GM18505 (cell line): Measurements from ENCODE around the gene LPAR3.
A peak's percentile ranks its signal among the peaks of the same experiment; 100 is the strongest.

Experiments
- ATAC-seq: cut with Tn5 transposase; IDR thresholded peaks from one replicate; pipeline ENCODE4 v1.9.1; 2021; ENCODE audit not compliant: unreplicated experiment
- POLR2A ChIP-seq: IDR thresholded peaks from 4 replicates; pipeline ENCODE4 v1.6.1; 2011; ENCODE audit warnings: borderline replicate concordance; ENCODE audit not compliant: insufficient read depth, insufficient read length; ENCODE audit errors: extremely low read depth

LPAR3 gene

GRCh38 chr1:84781946-84782771 is 110.8 kb downstream of the LPAR3 start:
- TF ChIP-seq POLR2A, result no peak
- peak; percentile 80 for ATAC-seq

GRCh38 chr1:84780000-84780716 is 112.8 kb downstream of the LPAR3 start:
- ATAC-seq, result no peak
- TF ChIP-seq POLR2A, result no peak

GRCh38 chr1:84776639-84777038 is 116.4 kb downstream of the LPAR3 start:
- ATAC-seq, result no peak
- no peak for TF ChIP-seq POLR2A

GRCh38 chr1:84775535-84775920 is 117.5 kb downstream of the LPAR3 start:
- no peak for ATAC-seq
- no peak for TF ChIP-seq POLR2A

- no peak for ATAC-seq
- TF ChIP-seq POLR2A, result no peak
These were observed 118.1 kb downstream of the LPAR3 start for GRCh38 chr1:84774669-84775534.

- ATAC-seq, result no peak
- no peak for TF ChIP-seq POLR2A
These were observed 119.0 kb downstream of the LPAR3 start for GRCh38 chr1:84773933-84774497.

GRCh38 chr1:84773195-84773594 is 119.8 kb downstream of the LPAR3 start:
- no peak for ATAC-seq
- TF ChIP-seq POLR2A, result no peak

GRCh38 chr1:84772428-84772943 is 120.5 kb downstream of the LPAR3 start:
- no peak for ATAC-seq
- no peak for TF ChIP-seq POLR2A

GRCh38 chr1:84771895-84772294 is 121.1 kb downstream of the LPAR3 start:
- TF ChIP-seq POLR2A, result no peak
- no peak for ATAC-seq

- no peak for ATAC-seq
- TF ChIP-seq POLR2A, result no peak
These were observed 122.5 kb downstream of the LPAR3 start for GRCh38 chr1:84770481-84770880.

GRCh38 chr1:84769636-84770035 is 123.4 kb downstream of the LPAR3 start:
- TF ChIP-seq POLR2A, result no peak
- no peak for ATAC-seq

- no peak for ATAC-seq
These were observed 124.4 kb downstream of the LPAR3 start for GRCh38 chr1:84768634-84769033.

More at GRCh38 chr1:84768634-84769033, 124.4 kb downstream of the LPAR3 start:
- no peak for TF ChIP-seq POLR2A
